Esophagus muscularis mucosa (tissue), 4 donors: ENCODE results near the gene PTPRN2. TPM values are rescaled to one million over a fixed set of nuclear protein-coding genes. Genes with fewer than 3 reads are reported as not detected.
"Not testable (repeated sequence)": the region's sequence is repeated elsewhere in the genome, so short reads cannot be mapped to it uniquely, and the experiment has no call there.

Source experiments
- DNase-seq: peaks from one replicate; pipeline ENCODE4 v3.0.0-alpha.2; 2017; ENCODE audit errors: extremely low spot score
- H3K27ac ChIP-seq, 4 donors: fragments of 200-600 bp; sonication (generic); replicated peaks in 1 of 4; 1 replicate in 3 of 4; 2 replicates in 1 of 4; pipeline ENCODE4 v1.5.1; 2016 to 2019; ENCODE audit warnings: mild to moderate bottlenecking in 1 of 4
- H3K27me3 ChIP-seq, 4 donors: fragments of 200-600 bp; sonication (generic); one replicate each; pipeline versions ENCODE4 v1.5.1 to v1.6.0; 2016 to 2019
- H3K36me3 ChIP-seq, 4 donors: fragments of 200-600 bp; sonication (generic); one replicate each; pipeline ENCODE4 v1.5.1; 2016 to 2019
- H3K4me1 ChIP-seq, 4 donors: fragments of 200-600 bp; sonication (generic); one replicate each; pipeline ENCODE4 v1.5.1; 2016 to 2019
- H3K4me3 ChIP-seq, 4 donors: fragments of 200-600 bp; sonication (generic); 1 replicate in 2 of 4; 2 replicates in 2 of 4; pipeline ENCODE4 v1.5.1; 2016 to 2019; ENCODE audit warnings: mild to moderate bottlenecking in 4 of 4, moderate library complexity in 1 of 4
- H3K9me3 ChIP-seq, 4 donors: fragments of 200-600 bp; sonication (generic); 1 replicate in 3 of 4; 2 replicates in 1 of 4; pipeline ENCODE4 v1.5.1; 2016 to 2019
- EP300 ChIP-seq: sonication (generic); formaldehyde crosslinking; IDR thresholded peaks from one replicate; pipeline ENCODE4 v1.6.1; 2017; ENCODE audit warnings: antibody characterized with exemption
- POLR2A ChIP-seq: fragments of 450-650 bp; IDR thresholded peaks from one replicate; pipeline ENCODE4 v1.6.1; 2017; ENCODE audit warnings: antibody characterized with exemption, moderate library complexity, mild to moderate bottlenecking, low read depth
- POLR2AphosphoS5 ChIP-seq, 2 donors: sonication (generic); formaldehyde crosslinking; IDR thresholded peaks; one replicate each; pipeline ENCODE4 v1.6.1; 2017; ENCODE audit warnings: antibody characterized with exemption in 2 of 2
- WGBS: methylation state at CpG from one replicate; pipeline ENCODE4 v1.1.5; 2018; 5-methylcytosine and 5-hydroxymethylcytosine counted together
- intact Hi-C: fragments of 100-400 bp; cut with DNase I; formaldehyde crosslinking; loops from one replicate; pipeline ENCODE4 v1.15.1; 2023
- total RNA-seq, 4 donors: library from RNA; depleted of rRNA; stranded (reverse); fragments of >200 nt; gene quantifications; one replicate each; pipeline versions ENCODE4 v1.1.0 to v1.2.1, GENCODE V29; 2016
- TF ChIP-seq, protein P1 (sequence below), 3 experiments: fragments of 200-600 bp in 2 of 3; fragments of 450-650 bp in 1 of 3; sonication (generic) in 2 of 3; IDR thresholded peaks; one replicate each; pipeline ENCODE4 v1.5.1; 2017 to 2019; ENCODE audit warnings: antibody characterized with exemption in 3 of 3, mild to moderate bottlenecking in 2 of 3, moderate library complexity in 1 of 3

The PTPRN2 gene
- total RNA-seq, 4 donors from 2014 or later, result 2.1 to 3.1 (median 3.1) TPM

DNA sequence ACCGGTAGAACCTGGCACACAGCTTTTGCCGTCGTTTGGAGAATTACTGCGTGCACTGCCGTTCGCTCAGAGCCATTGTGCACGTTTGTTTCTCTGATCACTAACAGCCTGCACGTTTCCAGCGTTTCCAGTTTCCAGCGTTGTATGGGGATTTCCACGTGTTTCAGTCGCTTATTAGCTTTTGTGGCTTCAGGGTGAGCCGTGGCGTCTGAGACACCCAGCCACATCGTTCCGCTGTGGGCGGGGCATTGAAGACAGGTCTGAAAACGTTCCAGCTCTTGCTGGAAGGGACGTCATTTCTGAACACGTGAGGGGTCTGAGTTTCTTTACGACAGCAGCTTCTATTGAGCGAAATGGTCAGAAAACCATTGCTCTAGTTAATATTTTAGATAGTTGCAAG, 1086.0 kb downstream of the PTPRN2 start:
- H3K4me1 ChIP-seq, result no peaks in the 10 kb centered on the region
- H3K27me3 ChIP-seq, result peaks cover 0 to 30% (median 0%) of the 10 kb centered on the region in 4 donors
- H3K9me3 ChIP-seq, result peaks cover 0 to 10% (median 4%) of the 10 kb centered on the region in 4 donors
- TF ChIP-seq, protein P1, sequence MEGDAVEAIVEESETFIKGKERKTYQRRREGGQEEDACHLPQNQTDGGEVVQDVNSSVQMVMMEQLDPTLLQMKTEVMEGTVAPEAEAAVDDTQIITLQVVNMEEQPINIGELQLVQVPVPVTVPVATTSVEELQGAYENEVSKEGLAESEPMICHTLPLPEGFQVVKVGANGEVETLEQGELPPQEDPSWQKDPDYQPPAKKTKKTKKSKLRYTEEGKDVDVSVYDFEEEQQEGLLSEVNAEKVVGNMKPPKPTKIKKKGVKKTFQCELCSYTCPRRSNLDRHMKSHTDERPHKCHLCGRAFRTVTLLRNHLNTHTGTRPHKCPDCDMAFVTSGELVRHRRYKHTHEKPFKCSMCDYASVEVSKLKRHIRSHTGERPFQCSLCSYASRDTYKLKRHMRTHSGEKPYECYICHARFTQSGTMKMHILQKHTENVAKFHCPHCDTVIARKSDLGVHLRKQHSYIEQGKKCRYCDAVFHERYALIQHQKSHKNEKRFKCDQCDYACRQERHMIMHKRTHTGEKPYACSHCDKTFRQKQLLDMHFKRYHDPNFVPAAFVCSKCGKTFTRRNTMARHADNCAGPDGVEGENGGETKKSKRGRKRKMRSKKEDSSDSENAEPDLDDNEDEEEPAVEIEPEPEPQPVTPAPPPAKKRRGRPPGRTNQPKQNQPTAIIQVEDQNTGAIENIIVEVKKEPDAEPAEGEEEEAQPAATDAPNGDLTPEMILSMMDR (IDR thresholded peaks at IDR 0.05), result no peak
- TF ChIP-seq POLR2A, result no peak
- no peak for TF ChIP-seq POLR2AphosphoS5 (IDR thresholded peaks at IDR 0.05)
- no peak for TF ChIP-seq EP300
- no peak overlapping the region for H3K27ac ChIP-seq
- 86% methylated on average over 22 of the region's 22 CpGs for WGBS
- intact Hi-C loops, result no loop called here
- no peaks in the 10 kb centered on the region for H3K36me3 ChIP-seq
- H3K4me3 ChIP-seq, result no peak overlapping the region
- no peak for DNase-seq

DNA sequence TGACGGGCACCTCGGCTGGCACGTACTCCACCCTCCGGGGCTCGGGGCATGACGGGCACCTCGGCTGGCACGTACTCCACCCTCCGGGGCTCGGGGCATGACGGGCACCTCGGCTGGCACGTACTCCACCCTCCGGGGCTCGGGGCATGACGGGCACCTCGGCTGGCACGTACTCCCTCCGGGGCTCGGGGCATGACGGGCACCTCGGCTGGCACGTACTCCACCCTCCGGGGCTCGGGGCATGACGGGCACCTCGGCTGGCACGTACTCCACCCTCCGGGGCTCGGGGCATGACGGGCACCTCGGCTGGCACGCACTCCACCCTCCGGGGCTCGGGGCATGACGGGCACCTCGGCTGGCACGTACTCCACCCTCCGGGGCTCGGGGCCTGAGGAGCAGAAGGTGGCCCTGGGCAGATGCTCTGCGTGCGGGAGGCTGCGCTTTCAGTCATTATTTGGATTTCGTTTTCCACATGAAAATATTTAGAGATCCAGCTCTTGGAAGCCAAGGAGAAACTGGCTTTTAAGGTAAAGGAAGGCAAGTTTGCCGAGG, 1086.6 kb downstream of the PTPRN2 start:
- H3K36me3 ChIP-seq, H3K4me1 ChIP-seq, DNase-seq, intact Hi-C loops, H3K4me3 ChIP-seq, H3K27ac ChIP-seq, H3K9me3 ChIP-seq: not testable (repeated sequence)
- peaks cover 0 to 29% (median 0%) of the 10 kb centered on the region in 4 donors for H3K27me3 ChIP-seq
- WGBS, result 93% methylated on average over 6 of the region's 45 CpGs

DNA sequence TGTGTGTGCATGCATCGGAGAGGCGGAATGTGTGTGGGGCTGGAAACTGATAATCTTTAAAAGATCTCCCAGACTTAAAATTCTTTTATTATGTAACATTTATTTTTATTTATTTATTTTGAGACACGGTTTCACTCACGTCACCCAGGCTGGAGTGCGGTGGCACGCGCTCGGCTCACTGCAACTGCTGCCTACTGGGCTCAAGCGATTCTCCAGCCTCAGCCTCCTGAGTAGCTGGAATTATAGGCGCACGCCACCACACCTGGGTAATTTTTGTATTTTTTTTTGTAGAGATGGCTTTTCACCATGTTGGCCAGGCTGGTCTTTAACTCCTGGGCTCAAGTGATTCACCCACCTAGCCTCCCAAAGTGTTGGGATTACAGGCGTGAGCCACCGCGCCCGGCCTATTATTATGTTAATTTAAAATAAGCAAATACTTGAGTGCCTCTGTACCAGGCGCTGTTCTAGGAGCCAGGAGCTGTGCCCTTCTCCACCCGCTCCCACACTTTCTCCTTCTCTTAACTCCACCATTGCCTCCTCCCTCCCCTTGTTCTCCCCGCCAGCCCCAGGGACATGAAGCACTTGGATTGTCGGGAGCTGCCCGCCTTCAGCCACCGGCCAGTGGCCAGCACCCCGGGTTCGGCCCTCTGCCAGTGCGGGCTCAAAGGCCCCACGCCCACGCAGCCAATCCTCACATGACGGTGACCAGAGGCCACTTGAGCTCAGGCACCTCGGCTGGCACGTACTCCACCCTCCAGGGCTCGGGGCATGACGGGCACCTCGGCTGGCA, 1087.3 kb downstream of the PTPRN2 start:
- intact Hi-C loops, result no loop called here
- Histone ChIP-seq H3K4me1 (no peaks in the 10 kb centered on the region), H3K36me3 (no peaks in the 10 kb centered on the region), H3K9me3 (peaks cover 0 to 5% (median 0%) of the 10 kb centered on the region in 4 donors), H3K27me3 (peaks cover 0 to 29% (median 0%) of the 10 kb centered on the region in 4 donors), H3K27ac (no peak overlapping the region), H3K4me3 (no peak overlapping the region)
- TF ChIP-seq EP300 (no peak), POLR2AphosphoS5 (IDR thresholded peaks at IDR 0.05) (no peak), POLR2A (no peak)
- TF ChIP-seq, protein P1 (IDR thresholded peaks at IDR 0.05), result no peak
- 92% methylated on average over 26 of the region's 32 CpGs for WGBS
- DNase-seq, result no peak

DNA sequence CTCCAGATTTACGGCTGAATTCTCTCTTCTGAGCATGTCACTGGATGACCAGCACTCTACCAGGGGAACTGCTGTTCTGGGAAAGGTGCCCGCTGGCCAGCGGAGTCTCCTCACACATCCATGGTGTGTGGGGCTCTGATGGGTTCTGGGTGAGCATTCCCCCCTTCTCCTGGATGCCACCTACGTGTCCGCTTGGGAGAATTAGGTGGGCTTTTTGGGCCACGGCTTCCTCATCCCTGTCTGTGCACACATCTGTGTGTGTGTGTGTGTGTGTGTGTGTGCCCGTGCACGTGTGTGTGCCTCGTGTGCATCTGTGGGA, 1087.8 kb downstream of the PTPRN2 start:
- H3K36me3 ChIP-seq, result no peaks in the 10 kb centered on the region
- no peak overlapping the region for H3K27ac ChIP-seq
- no peaks in the 10 kb centered on the region for H3K4me1 ChIP-seq
- intact Hi-C loops, result no loop called here
- H3K9me3 ChIP-seq, result no peaks in the 10 kb centered on the region
- H3K4me3 ChIP-seq, result no peak overlapping the region
- 83% methylated on average over 6 of the region's 9 CpGs for WGBS
- DNase-seq, result no peak
- H3K27me3 ChIP-seq, result peaks cover 0 to 31% (median 0%) of the 10 kb centered on the region in 4 donors
- TF ChIP-seq POLR2AphosphoS5 (IDR thresholded peaks at IDR 0.05) (no peak), EP300 (no peak), POLR2A (no peak)
- TF ChIP-seq, protein P1 (IDR thresholded peaks at IDR 0.05), result no peak

DNA sequence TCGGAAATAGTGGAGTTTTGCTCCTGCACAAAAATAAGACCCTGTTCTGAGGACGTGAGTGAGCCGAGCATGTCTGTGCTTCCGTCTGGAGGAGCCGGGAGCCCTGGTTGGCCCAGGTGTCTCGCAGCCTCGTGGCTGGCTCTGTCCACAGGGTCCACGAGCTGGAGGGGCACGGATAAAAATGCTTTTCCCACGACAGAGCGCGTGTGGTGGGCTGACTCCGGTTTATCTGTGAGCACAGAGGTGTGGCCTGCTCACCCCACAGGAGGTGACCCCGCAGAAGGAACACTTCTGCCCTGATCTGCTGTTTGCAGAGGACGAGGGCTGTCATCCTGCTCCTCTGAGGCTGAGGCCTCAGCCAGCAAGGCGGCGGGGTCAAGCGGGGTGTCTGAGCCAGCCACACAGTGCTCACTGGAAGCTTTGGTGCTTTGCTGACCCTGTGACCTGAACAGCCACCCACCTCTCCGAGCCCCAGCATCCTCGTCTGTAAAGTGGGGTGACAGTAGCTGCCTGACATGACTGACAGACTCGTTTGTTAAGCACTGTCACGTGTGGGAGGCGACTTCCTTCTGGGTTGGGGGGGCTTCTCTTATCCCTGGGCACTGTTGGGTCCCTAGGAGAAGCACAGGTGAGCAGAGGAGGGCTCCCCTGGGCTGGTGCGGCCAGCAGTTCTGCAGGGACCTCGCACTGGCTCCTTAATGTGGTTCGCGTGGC, 1088.3 kb downstream of the PTPRN2 start:
- no peaks in the 10 kb centered on the region for H3K4me1 ChIP-seq
- TF ChIP-seq POLR2A (no peak), POLR2AphosphoS5 (IDR thresholded peaks at IDR 0.05) (no peak), EP300 (no peak)
- TF ChIP-seq, protein P1 (IDR thresholded peaks at IDR 0.05), result no peak
- WGBS, result 84% methylated on average over 22 of the region's 27 CpGs
- H3K9me3 ChIP-seq, result no peaks in the 10 kb centered on the region
- intact Hi-C loops, result no loop called here
- no peak overlapping the region for H3K4me3 ChIP-seq
- H3K36me3 ChIP-seq, result no peaks in the 10 kb centered on the region
- H3K27ac ChIP-seq, result no peak overlapping the region
- peaks cover 0 to 36% (median 0%) of the 10 kb centered on the region in 4 donors for H3K27me3 ChIP-seq
- DNase-seq, result no peak
